Retina (tissue), 1 donor: Measurements from ENCODE around the gene IL1RAP.

Experiments
- DNase-seq: peaks from one replicate; pipeline ENCODE4 v3.0.0-alpha.2; 2016

Gene IL1RAP

DNA sequence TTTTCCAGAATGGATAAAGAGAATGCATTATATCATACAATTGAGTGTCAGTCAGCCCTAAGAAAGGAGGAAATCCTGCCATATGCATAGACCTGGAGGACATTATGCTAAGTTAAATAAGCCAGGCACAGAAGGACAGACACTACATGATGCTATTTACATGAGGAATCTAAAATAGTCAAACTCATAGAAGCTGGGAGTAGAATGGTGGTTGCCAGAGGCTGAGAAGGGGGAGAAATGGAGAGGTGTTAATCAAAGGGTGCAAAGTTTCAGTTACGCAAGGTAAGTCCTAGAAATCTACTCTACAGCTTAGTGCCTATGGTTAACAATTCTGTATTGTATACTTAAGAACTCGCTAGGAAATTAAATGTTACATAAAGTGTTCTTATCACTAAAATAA, 66.5 kb downstream of the IL1RAP start:
- no peak for DNase-seq

DNA sequence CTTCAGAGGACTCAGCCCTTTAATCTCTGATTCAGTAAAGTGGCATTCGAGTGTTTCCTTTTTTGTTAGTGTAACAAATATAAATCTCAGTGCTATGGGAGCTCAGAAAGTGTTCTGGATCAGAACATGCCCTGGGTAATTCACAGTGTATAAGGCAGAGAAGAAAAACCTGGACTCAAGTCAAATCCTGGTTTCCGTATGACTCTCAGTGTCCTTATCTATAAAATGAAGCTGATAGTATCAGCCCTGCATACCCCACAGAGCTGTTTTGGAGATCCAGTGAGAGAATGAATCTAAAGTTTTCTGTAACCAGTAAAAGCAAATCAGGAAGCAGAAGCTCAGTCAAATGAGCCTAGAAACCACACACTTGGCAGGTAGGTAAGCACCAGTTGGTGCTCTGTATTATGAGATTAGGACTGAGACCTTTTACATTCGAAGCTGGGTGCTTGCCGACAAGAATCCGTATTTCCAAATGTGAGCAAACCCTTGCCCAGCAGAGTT, 67.2 kb downstream of the IL1RAP start:
- no peak for DNase-seq

DNA sequence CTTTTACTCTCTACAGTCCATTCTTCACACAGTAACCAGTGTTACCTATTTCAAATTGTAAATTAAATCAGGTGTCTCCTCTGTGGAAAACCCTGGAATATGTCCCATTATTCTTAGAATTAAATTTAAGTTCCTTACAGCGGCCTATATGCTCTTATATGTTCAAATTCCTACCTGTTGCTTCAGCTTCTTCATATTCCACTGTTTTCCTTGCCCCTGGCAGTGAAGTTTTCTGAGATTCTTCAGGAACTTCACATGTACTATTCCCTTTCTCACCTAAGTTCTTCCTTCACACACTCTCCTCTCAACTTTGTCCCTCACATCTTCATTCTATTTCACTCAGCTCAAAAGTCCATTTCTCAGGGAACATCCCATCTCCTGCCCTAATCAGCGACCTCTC, 68.8 kb downstream of the IL1RAP start:
- DNase-seq: no peak

DNA sequence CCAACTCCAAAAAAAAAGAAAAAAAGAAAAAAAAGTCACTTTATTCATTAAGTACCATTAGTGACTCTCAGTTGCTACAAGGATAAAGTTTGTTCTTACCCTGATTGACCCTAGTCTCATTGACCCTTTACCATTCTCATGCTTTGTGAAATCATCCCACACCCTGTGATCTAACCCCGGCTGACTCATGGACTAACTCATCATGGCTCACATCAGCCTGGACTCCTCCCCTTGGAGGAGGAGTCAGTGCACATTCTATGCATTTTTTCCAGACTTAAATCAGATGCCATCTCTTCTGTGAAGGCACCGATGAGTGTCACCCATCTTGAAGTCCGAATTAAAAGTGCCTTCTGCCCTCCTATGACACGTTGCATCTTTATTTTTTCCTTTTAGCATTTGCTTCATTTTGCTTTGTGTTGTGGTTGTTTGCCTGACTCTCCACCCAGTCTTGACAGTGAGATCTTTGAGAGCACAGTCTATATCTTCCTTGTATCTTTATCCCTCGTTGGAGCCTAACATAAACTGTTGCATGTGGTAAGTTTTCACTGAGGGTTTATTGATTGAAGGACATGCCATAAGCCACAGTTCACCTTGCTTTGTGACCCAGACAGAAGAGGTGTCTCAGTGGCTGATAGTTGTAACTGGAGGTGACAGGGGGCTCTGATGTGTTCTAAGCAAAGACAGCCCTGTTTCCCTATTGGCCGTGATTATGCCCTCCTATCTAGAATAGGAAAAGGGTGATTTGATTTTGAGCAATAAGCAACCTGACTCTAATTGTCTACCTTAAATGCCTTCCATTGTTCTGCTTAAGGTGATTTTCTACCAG, 72.1 kb downstream of the IL1RAP start:
- DNase-seq: no peak

DNA sequence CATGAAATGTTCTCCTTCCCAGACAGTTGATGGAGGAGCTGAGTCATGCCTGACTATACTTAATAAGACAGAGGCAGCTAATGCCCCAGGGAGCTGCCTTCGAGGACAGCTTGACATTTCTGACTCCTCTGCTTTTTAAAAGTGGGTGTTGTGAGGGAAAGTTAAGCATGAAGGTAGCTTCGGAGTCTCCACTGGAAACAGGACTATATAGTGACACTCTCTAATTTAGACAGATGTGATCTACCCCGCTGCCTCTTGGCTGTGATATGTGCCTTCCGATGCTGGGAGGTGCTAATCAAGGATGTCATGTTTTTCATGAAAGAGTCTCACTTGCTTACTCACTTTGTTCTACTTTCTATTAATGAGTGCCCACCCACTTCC, 72.7 kb downstream of the IL1RAP start:
- DNase-seq: no peak

DNA sequence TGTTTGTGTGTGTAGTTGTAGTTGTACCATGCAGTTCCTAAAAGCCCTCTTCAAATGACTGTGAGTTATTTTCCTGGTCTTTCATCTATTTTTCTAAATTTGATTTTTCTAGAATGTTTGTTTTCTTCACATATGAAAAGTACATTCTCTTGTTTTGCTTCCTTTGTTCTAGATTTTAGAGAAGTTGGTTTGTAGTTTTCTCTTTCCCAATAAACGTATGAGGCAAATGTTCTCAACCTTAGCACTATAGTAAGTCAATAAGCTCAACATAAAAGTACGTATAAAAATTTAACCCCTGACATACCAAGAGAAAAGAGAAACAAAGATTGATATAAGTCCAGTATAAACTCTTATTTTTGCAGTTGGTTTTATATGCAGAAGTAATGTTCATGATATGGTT, 74.7 kb downstream of the IL1RAP start:
- no peak for DNase-seq

DNA sequence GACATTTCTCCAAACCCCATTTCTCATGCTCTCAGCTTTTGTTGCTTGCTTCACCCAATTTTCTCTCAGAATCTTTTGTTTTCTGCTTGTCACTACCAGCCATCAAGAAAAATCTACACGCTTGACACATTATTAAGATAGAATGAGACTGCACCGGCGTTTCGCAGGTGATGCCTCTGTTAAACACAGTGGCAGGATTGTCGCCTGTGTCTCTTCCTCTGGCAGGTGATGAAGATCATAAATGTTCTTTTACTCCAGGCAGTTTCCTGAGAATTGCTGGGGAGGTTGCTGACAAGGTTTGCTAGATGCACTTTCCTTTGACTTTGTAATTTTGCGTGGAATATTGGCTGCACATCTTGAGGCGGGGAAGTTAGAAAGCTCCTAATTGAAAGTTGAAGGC, 75.4 kb downstream of the IL1RAP start:
- no peak for DNase-seq

DNA sequence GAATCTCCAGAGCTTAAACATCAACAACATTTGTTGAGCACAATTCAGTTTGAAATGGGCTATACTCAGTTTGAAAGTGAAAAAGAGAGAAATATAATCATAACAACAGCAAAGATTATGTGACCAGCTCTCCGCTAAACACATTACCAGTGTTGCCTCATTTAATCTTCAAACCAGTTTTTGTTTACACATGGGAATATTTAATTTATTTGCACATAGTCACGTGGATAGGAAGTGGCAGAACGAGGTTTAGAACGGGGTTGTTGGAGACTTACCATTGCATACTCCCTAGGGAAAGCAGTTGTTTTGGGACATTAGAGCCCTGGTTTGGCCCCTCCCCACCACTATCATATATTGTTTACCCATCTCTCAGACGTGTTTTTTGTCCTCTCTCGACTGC, 77.2 kb downstream of the IL1RAP start:
- DNase-seq: no peak

DNA sequence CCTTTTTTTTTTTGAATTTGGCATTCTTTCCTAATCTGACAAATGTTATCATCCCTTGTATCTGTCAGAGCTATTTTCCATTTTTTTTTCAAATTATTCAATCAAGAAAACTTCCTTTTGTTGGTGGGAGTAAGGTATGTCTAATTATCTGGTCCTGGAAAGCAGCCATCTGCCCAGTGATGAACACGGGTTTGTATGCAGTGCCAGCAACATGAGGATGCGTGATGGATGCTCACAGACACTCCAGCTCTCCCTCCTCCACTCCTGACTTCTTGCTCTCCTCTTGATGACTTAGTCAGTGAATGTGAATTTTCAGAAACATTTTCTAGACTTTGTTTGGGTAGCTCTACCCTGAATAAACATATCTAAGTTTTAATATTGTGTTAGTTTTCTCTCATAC, 79.2 kb downstream of the IL1RAP start:
- DNase-seq: no peak

DNA sequence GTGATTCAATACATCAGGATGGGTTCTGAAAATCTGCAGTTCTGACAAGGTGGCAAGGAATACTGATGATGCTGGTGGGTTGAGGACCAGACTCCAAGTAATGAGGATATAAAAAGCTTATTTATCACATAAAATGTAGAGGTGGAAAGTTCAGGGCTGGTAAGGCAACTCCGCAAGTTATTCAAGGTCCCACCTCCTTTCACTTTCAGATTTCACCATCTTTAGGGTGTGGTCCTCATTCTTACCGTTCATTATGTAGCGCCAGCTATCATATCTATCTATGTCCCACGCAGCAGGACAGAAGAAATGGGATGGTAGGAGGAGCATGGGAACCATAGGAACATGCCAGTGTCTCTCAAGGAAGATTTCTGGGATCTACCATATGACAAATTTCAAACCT, 80.3 kb downstream of the IL1RAP start:
- no peak for DNase-seq

DNA sequence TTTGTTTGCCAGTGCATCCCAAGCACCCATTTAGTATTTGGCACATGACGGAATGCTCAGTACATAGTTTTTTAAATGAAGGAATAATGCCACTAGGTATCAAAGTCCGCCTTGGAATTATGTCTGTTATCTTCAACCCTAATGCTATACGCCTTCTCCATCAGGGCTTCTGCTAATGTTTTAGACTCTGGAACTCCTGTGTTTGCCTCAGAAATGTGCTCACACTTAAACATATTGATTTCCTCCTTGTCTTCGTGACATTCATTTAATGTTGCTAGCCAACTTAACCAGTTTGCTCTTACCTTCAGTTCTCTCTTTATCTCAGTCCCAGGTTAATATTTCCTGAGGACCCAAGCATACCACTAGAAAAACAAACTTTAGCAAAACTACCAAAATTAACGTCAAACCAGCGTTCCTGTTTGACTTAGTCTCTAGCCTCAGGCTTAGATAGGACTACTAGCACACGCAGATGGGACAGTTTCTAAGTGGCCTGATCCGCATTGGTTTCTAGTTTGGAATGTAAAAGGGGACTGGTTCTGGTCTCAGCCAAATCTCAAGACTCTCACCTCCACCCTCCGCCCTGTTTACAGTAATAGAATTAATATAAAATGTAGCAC, 81.4 kb downstream of the IL1RAP start:
- no peak for DNase-seq

DNA sequence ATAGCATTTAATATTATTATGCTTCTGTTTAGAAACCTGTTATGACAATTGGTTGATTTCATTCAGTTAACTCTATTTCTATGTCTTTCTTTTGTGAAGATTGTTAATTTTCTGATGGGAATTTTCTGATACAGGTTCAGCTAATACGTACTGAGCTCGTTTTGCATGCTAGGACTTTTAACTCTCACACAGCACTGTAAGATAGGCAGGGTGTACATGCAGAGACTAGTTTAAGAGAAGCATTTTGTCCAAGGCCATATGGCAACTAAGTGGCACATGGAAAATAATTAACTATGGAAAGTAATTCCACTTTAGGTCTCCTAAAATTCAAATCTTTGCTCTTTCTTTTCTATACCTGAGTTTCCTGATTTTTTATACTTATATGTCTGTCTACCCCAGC, 81.9 kb downstream of the IL1RAP start:
- no peak for DNase-seq

DNA sequence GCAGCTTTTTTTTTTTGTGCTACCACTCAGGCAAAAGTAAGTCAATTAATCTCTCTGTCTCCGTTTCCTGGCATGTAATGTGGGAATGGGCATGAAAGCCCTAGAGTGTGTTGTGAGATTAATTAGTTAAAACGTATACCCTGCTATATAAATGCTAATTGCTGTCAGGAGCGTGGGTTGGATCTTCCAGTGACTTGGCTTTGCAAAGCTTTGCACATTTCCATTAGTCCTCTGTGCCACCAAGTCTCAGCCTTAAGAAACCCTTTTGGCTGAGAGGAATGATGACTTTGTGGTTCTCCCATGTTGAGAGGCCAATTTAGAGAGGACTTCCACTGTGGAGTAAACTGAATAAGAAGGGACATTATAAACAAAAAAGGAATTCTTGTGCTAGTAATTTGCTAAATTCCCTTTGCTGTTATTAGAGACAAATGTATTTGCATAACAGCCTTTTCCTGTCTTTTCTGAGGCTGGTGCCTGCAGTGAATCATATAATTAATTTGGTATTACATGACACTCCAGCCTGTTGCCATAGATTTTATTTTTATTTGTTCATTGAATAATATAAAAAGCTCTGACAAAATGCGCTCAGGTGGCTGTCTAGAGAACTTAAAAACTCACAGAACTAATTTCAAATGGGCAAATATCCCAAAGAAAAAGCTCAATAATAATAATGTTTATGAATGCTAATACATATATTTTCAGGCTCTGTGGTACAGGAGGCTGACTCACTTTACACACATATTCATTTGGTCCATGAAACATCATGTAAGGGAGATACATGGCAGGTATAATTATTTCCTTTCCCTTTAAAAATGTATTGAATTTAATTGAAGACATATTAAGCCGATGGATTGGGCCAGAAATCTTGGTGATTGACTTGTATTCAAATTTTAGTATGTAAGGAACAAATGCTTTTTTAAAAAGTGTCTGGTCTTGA, 82.7 kb downstream of the IL1RAP start:
- peak; percentile 17 for DNase-seq

DNA sequence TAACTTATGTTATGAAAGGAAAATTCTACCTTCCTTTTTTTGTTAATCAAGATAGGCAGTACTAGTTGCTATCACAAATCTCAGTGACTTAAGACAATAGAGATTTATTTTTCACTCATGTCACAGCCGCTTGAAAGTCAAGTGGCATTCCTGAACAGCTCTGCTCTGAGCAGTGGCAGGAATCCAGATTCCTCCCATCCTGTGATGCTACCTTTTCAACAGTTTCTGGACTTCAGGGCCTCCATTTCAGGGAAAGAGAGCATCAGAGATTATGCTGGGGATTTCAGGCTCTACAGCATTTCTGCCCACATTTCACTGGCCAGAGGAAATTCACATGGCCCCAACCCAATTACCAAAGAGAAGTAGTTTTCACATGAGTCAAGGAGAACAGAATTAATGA, 83.4 kb downstream of the IL1RAP start:
- DNase-seq: no peak

DNA sequence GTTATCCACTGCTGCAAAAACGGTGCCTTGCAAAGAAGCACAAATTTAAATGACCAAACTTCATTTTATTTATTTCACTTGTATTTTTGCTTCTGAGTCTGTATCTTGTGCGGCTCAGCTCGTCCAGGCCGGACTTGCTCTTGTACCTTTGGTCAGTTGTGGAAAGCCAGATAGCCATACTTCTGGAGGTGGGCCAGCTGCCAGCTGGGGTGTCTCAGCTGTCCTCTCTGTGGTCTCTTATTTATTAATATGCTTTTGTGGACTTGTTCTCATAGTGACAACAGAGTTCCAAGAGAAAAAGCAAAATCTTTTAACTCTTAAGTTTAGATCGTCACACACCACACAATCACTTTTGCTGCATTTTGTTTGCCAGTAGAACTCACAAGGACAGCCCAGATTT, 87.7 kb downstream of the IL1RAP start:
- no peak for DNase-seq

DNA sequence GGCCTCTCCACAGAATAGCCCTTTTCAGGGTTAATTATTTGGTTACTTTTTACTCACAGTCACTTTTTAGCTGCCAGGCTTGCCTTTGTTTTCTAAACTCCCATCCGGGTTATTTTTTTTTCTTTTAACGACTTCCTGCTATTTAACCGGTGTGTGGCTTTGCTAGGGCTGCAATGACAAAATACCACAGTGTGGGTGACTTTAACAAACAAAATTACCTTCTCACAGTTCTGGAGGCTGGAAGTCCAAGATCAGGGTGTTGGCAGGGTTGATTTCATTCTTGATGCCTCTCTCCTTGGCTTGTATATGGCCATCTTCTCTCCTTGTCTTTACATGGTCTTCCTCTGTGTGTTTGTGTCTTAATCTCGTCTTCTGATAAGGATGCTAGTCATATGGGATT, 91.5 kb downstream of the IL1RAP start:
- DNase-seq: no peak

DNA sequence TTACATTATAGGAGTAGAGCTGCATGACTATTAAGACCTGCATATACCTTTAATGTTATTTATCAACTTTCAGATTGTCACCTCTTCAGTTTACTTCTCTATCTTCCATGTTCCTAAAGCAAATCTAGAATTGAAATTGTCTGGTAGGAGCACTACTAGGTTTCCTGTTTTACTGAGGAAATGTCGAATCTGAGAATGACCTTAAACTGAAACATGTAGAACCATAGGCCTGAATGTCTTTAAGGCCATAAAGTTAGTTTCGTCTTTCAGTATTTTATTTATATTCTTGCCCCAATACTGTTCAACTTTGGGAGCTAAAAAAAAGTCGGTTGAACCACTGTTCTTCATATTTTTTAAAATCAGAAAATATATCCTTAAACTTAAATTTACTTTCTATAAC, 92.7 kb downstream of the IL1RAP start:
- DNase-seq: no peak

DNA sequence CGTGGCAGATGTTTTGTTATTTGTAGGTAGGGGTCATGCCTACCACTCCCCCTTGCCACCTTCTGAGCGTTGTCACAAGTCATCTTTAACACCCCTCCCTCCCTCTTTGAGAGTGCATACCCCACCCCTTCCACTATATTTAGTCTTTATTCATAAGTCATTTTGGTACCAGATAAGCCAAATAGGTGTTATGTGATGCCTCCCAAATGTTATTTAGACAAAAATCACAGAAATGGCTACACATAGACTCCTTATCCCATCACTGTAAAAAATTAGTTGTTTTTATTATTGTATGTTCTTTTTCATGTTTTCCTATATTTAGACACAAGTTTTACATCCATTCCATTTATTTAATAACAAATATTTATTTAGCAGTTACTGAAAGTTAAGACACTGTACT, 93.1 kb downstream of the IL1RAP start:
- no peak for DNase-seq

DNA sequence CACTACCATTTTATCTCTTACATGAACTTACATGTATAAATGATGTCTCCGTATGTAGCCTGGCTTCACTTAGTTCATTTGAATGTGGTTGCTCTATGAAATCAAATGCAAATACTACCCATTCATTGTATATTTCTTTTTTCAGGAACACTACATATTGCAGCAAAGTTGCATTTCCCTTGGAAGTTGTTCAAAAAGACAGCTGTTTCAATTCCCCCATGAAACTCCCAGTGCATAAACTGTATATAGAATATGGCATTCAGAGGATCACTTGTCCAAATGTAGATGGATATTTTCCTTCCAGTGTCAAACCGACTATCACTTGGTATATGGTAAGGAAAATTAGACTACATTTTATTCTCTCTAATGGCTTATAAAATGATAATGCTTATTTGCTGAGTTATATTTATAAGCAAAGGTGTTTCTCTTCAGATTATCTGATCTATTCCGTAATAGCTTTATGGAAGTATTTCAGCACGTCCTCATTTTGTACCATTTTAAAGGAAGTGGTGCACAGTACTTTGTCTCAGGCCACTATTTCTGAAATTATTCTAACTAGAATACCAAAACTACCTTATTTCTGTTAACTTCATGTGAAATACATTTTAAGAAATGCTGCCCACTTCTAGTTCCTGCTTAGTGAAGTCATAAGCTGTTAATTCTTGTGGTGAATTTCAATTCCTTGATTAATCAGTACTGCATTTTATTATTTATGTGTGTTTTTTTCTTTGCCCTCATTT, 95.1 kb downstream of the IL1RAP start:
- no peak for DNase-seq

DNA sequence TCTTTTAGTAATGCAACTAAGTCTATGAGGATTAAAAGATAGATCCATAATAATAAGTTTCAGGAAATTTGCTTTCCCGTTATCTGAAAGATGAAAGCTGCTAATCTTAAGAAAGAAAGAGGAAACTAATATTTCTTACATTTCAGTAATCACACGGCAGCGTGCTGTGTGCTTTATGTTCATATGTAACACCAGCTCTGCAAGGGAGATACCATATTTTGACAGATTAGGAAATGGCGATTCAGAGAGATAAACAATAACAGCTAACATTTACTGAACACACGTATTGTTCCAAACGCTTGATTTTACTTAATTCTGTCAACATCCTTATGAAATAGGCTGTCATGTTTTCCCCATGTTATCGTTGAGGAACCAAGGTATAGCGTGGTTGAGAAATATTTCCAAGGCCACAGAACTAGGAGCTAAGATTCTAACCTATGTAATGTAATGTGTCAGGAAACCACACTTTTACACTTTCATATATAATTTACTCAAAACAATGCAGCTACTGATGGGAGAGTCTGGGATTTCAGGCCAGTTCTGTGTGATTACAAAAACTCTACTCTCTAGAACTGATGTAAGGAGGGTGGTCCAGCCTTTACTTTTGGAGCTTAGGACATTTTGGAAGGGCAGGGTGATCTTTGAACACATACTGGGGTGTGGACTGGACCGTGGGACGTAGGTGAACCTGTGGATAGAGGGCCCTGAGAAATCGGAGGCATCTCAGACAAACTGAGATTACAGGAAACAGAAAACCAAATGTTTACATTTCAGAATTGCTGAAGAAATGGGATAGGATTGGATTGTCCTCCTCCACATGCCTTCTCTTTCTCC, 100.6 kb downstream of the IL1RAP start:
- DNase-seq: no peak

DNA sequence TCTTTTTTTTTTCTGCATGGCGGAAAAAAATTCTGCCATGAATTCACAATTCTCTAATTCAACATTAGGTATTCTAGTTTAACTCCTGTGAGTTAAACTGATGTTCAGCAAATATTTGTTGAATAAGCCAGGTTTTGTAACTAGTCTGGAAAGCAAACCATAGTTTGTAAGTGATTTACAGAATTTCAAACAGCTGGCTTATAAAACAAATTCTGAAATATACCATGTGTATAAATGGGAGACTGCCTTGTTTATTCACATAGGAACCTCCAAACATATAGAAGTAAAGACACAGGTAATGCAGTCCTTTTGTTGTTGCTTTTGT, 101.1 kb downstream of the IL1RAP start:
- DNase-seq: no peak

DNA sequence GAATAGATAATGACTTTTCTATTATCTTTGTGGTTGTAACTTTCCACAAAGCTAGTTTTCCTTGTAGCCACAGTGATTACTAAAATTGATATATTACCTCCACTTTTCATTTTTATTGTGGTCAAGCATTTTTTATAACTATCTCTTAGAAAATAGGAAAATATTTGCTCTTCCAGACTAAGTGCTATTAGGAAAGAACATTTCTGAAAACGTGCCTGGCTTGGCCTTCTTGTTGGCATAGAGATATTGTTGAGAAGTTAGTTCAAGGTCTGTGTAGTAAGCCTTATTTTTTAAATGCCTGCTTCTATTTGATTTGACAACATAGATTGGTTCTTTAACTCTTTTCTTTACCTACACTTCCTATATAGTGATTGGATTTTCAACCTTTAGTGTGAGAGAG, 101.7 kb downstream of the IL1RAP start:
- DNase-seq: no peak
